GM18502 (cell line): Measurements from ENCODE around the gene PLGRKT.
A peak's percentile ranks its signal among the peaks of the same experiment; 100 is the strongest.
"Not testable (repeated sequence)": the region's sequence is repeated elsewhere in the genome, so short reads cannot be mapped to it uniquely, and the experiment has no call there.

Experiments used
- ATAC-seq: cut with Tn5 transposase; IDR thresholded peaks from one replicate; pipeline ENCODE4 v1.9.1; 2021; ENCODE audit warnings: mild to moderate bottlenecking; ENCODE audit not compliant: unreplicated experiment, poor library complexity

Gene PLGRKT

GRCh38 chr9:5392285-5392684, 45.4 kb downstream of the PLGRKT start:
- no peak for ATAC-seq

- peak; percentile 82 for ATAC-seq
Measured at GRCh38 chr9:5389109-5389732, 48.5 kb downstream of the PLGRKT start.

GRCh38 chr9:5388026-5388819, 49.5 kb downstream of the PLGRKT start:
- ATAC-seq: no peak

- no peak for ATAC-seq
Measured at GRCh38 chr9:5384436-5384835, 53.3 kb downstream of the PLGRKT start.

- ATAC-seq: no peak
Measured at GRCh38 chr9:5382479-5382878, 55.2 kb downstream of the PLGRKT start.

GRCh38 chr9:5375790-5376477, 61.8 kb downstream of the PLGRKT start:
- no peak for ATAC-seq

GRCh38 chr9:5375091-5375490, 62.6 kb downstream of the PLGRKT start:
- no peak for ATAC-seq

GRCh38 chr9:5364294-5365024, 73.3 kb downstream of the PLGRKT start:
- ATAC-seq: peak; percentile 89

- ATAC-seq: no peak
Measured at GRCh38 chr9:5361326-5362010, 76.3 kb downstream of the PLGRKT start.

- ATAC-seq: no peak
Measured at GRCh38 chr9:5360341-5360740, 77.4 kb downstream of the PLGRKT start.

GRCh38 chr9:5357431-5358105, 80.2 kb downstream of the PLGRKT start:
- no peak for ATAC-seq

- no peak for ATAC-seq
Measured at GRCh38 chr9:5355817-5356216, 81.9 kb downstream of the PLGRKT start.

- ATAC-seq: no peak
Measured at GRCh38 chr9:5355226-5355625, 82.5 kb downstream of the PLGRKT start.

- ATAC-seq: no peak
Measured at GRCh38 chr9:5354184-5354583, 83.5 kb downstream of the PLGRKT start.

- ATAC-seq: no peak
Measured at GRCh38 chr9:5352637-5353248, 85.0 kb downstream of the PLGRKT start.

GRCh38 chr9:5338992-5339981, 98.4 kb downstream of the PLGRKT start, which contains the start of gene RLN1:
Gene RLN1 (minus strand): TSS chr9:5339876. CDS start chr9:5339746, 130 bp downstream.
- ATAC-seq: peak; percentile 100

GRCh38 chr9:5336688-5337087, 101.0 kb downstream of the PLGRKT start:
- no peak for ATAC-seq

- not testable (repeated sequence) for ATAC-seq
Measured at GRCh38 chr9:5331276-5331675, 106.4 kb downstream of the PLGRKT start.
